Neural cell (in vitro differentiated cells): Measurements from ENCODE around the gene ROBO1.

Source experiments
- MXI1 ChIP-seq: fragments of 450-650 bp; conservative IDR thresholded peaks from 2 replicates; pipeline ENCODE4 v1.6.1; 2014; ENCODE audit warnings: antibody characterized with exemption, mild to moderate bottlenecking; ENCODE audit not compliant: poor library complexity, severe bottlenecking
- POLR2AphosphoS5 ChIP-seq: IDR thresholded peaks from 2 replicates; pipeline ENCODE4 v1.6.1; 2012
- TAF1 ChIP-seq: IDR thresholded peaks from 2 replicates; pipeline ENCODE4 v1.6.1; 2012; ENCODE audit warnings: low read depth
- TF ChIP-seq, protein P1 (sequence below): fragments of 450-650 bp; IDR thresholded peaks from 2 replicates; pipeline ENCODE4 v1.5.1; 2014; ENCODE audit warnings: antibody characterized with exemption, mild to moderate bottlenecking, moderate library complexity; ENCODE audit not compliant: poor library complexity, severe bottlenecking

GRCh38 chr3:78732471-78732870, 1035.3 kb downstream of the ROBO1 start:
- TF ChIP-seq, protein P1, sequence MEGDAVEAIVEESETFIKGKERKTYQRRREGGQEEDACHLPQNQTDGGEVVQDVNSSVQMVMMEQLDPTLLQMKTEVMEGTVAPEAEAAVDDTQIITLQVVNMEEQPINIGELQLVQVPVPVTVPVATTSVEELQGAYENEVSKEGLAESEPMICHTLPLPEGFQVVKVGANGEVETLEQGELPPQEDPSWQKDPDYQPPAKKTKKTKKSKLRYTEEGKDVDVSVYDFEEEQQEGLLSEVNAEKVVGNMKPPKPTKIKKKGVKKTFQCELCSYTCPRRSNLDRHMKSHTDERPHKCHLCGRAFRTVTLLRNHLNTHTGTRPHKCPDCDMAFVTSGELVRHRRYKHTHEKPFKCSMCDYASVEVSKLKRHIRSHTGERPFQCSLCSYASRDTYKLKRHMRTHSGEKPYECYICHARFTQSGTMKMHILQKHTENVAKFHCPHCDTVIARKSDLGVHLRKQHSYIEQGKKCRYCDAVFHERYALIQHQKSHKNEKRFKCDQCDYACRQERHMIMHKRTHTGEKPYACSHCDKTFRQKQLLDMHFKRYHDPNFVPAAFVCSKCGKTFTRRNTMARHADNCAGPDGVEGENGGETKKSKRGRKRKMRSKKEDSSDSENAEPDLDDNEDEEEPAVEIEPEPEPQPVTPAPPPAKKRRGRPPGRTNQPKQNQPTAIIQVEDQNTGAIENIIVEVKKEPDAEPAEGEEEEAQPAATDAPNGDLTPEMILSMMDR: no peak
- no peak for TF ChIP-seq POLR2AphosphoS5
- no peak for TF ChIP-seq TAF1
- TF ChIP-seq MXI1: no peak
